ENCODE results near the gene TMEM150C. TPM values are rescaled to one million over a fixed set of nuclear protein-coding genes. Genes with fewer than 3 reads are reported as not detected.

The TMEM150C gene
- 0.45 and 1.9 TPM in 2 replicates for total RNA-seq (ENCODE audit: low replicate concordance)

- peak; percentile 11 for DNase-seq (ENCODE audit: low read depth)
- TF ChIP-seq CTCF (IDR thresholded peaks at IDR 0.05; ENCODE audit: insufficient read depth, low read length) = peak; percentile 6
- H3K4me3 ChIP-seq (ENCODE audit: low read depth, low read length) = peak within 1 kb of the TSS; percentile 57
These were observed at the start of gene TMEM150C for GRCh38 chr4:82561786-82562563. Gene TMEM150C (minus strand): TSS chr4:82561988. CDS start chr4:82504657, 57,331 bp downstream.

DNA sequence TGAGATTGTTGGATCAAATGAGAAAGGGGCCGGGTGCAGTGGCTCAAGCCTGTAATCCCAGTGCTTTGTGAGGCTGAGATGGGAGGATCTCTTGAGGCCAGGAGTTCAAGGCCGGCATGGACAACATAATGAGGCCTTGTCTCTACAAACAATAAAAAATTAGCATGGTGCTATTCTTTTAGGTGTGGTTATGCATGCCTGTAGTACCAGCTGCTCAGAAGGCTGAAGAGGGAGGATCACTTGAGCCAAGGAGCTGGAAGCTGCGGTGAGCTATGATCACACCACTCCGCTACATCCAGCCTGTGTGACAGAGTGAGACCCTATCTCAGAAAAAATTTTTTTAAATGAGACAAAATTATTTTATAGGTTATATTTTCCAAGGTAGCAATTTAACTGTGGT, 49.7 kb upstream of the TMEM150C start:
- TF ChIP-seq CTCF (IDR thresholded peaks at IDR 0.05; ENCODE audit: insufficient read depth, low read length) = no peak
- no peak for DNase-seq (ENCODE audit: low read depth)
- no peak overlapping the region for H3K4me3 ChIP-seq (ENCODE audit: low read depth, low read length)

DNA sequence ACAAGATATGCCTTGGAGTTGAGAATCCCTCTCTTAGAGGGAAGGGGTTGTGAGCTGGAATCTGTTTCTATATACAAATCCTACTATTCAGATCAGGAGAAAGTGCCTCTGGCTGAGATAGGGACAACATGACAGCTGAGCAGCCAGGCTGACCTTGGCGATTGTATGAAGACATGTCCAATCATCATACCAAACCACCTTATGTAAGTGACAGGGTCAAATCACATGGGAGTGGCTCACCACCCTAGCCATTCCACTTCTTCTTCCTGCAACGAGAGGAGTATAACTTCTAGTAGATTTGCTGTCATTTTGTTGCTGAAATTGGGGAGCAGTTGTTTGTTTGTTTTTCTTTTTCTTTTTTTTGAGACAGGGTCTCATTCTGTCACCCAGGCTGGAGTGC, 48.3 kb upstream of the TMEM150C start:
- no peak for DNase-seq (ENCODE audit: low read depth)
- no peak for TF ChIP-seq CTCF (IDR thresholded peaks at IDR 0.05; ENCODE audit: insufficient read depth, low read length)
- no peak overlapping the region for H3K4me3 ChIP-seq (ENCODE audit: low read depth, low read length)

- no peak for DNase-seq (ENCODE audit: low read depth)
- H3K4me3 ChIP-seq (ENCODE audit: low read depth, low read length) = no peak overlapping the region
- TF ChIP-seq CTCF (IDR thresholded peaks at IDR 0.05; ENCODE audit: insufficient read depth, low read length) = no peak
These were observed 44.8 kb upstream of the TMEM150C start for GRCh38 chr4:82606622-82607021.

GRCh38 chr4:82604522-82604921, 42.7 kb upstream of the TMEM150C start:
- no peak for DNase-seq (ENCODE audit: low read depth)
- no peak overlapping the region for H3K4me3 ChIP-seq (ENCODE audit: low read depth, low read length)
- no peak for TF ChIP-seq CTCF (IDR thresholded peaks at IDR 0.05; ENCODE audit: insufficient read depth, low read length)

DNA sequence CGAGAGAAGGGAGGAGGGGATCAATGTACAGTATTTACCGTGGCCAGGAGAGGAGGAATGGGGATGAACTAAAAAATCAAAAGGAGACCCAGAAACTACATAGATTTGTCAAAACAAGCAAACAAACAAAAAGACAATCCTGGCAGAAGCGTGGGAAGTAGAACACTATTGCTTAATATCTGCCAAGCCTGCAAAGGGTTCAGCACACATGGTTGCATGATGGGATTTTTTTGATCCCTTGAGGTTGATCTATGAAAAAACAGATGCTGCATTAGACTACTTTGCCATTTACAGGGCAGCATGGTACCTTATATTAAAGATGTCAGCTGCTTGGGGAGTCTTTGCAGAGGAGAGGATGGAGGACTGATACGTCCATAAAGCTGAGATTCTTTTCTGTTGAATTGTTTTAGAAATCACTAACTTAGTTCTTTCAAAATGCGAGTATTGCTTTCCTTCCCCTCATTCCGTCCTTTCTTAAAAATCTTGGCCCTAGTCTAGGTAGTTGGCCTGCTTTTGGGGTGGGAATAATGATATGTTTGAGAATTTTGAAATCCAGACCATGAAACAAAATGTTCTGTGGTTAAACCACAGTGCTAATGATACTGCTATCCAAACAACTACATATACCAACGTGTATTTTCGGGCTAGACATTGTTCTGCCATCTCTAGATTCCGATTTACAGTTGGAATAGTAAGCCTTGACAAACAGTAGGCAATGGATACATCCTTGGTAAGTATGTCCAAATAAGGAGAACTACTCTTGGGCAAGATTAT, 39.6 kb upstream of the TMEM150C start:
- no peak overlapping the region for H3K4me3 ChIP-seq (ENCODE audit: low read depth, low read length)
- TF ChIP-seq CTCF (IDR thresholded peaks at IDR 0.05; ENCODE audit: insufficient read depth, low read length) = no peak
- no peak for DNase-seq (ENCODE audit: low read depth)
